Astrocyte (in vitro differentiated cells and primary cell): ENCODE measurements around the gene ETV6. TPM values are rescaled to one million over a fixed set of nuclear protein-coding genes. Genes with fewer than 3 reads are reported as not detected.

Source experiments
- DNase-seq: peaks from one replicate; pipeline ENCODE4 v3.0.0-alpha.2; 2010; ENCODE audit warnings: low read depth
- FAIRE-seq: peaks from 2 replicates; lab custom pipeline; 2011; peaks lifted over from hg19 to GRCh38; lab: Jason Lieb, UNC
- H2AFZ ChIP-seq: 2 replicates; pipeline ENCODE4 v1.6.0; 2012; ENCODE audit warnings: low read depth, low read length, inconsistent platforms
- H3K27ac ChIP-seq: 2 replicates; pipeline ENCODE4 v1.5.1; 2011; ENCODE audit warnings: low read depth, low read length, inconsistent platforms
- H3K27me3 ChIP-seq: 2 replicates; pipeline ENCODE4 v1.6.0; 2011; ENCODE audit warnings: low read length, inconsistent platforms; ENCODE audit not compliant: insufficient read depth
- H3K36me3 ChIP-seq: 2 replicates; pipeline ENCODE4 v1.5.1; 2011; ENCODE audit warnings: low read length, inconsistent platforms; ENCODE audit not compliant: insufficient read depth
- H3K4me1 ChIP-seq: 2 replicates; pipeline ENCODE4 v1.5.1; 2011; ENCODE audit warnings: low read length, inconsistent platforms; ENCODE audit not compliant: insufficient read depth
- H3K4me2 ChIP-seq: 2 replicates; pipeline ENCODE4 v1.6.0; 2012; ENCODE audit warnings: low read length, inconsistent platforms
- H3K4me3 ChIP-seq: 2 replicates; pipeline ENCODE4 v1.5.1; 2011; ENCODE audit warnings: low read depth, mild to moderate bottlenecking, low read length, inconsistent platforms; ENCODE audit not compliant: insufficient read depth
- H3K79me2 ChIP-seq: 2 replicates; pipeline ENCODE4 v1.6.0; 2012; ENCODE audit warnings: mild to moderate bottlenecking, low read length, inconsistent platforms; ENCODE audit not compliant: insufficient read depth
- H3K9ac ChIP-seq: 2 replicates; pipeline ENCODE4 v1.6.0; 2012; ENCODE audit warnings: mild to moderate bottlenecking, low read length, inconsistent platforms
- H3K9me3 ChIP-seq: 2 replicates; pipeline ENCODE4 v1.5.1; 2012; ENCODE audit warnings: low read depth, mild to moderate bottlenecking, low read length, inconsistent platforms; ENCODE audit not compliant: insufficient read depth
- H4K20me1 ChIP-seq: 2 replicates; pipeline ENCODE4 v1.6.0; 2012; ENCODE audit warnings: low read length, inconsistent platforms; ENCODE audit not compliant: insufficient read depth
- H3K27ac Mint-ChIP-seq: one replicate; pipeline ENCODE4 v1.8.0; 2021; ENCODE audit warnings: mild to moderate bottlenecking, mixed read lengths; ENCODE audit not compliant: unreplicated experiment
- H3K27me3 Mint-ChIP-seq: one replicate; pipeline ENCODE4 v1.8.0; 2021; ENCODE audit warnings: low read depth, mixed read lengths; ENCODE audit not compliant: unreplicated experiment
- H3K36me3 Mint-ChIP-seq: one replicate; pipeline ENCODE4 v1.8.0; 2021; ENCODE audit warnings: low read depth, mixed read lengths; ENCODE audit not compliant: unreplicated experiment
- H3K4me1 Mint-ChIP-seq: one replicate; pipeline ENCODE4 v1.8.0; 2021; ENCODE audit warnings: low read depth, mixed read lengths; ENCODE audit not compliant: unreplicated experiment
- H3K4me3 Mint-ChIP-seq: one replicate; pipeline ENCODE4 v1.8.0; 2021; ENCODE audit warnings: mild to moderate bottlenecking, moderate library complexity, mixed read lengths; ENCODE audit not compliant: unreplicated experiment
- H3K9me3 Mint-ChIP-seq: one replicate; pipeline ENCODE4 v1.8.0; 2021; ENCODE audit warnings: mild to moderate bottlenecking, mixed read lengths; ENCODE audit not compliant: unreplicated experiment
- CTCF ChIP-seq: IDR thresholded peaks from 2 replicates; pipeline ENCODE4 v1.5.1; 2011; ENCODE audit warnings: low read depth, mild to moderate bottlenecking, inconsistent platforms, low read length, moderate library complexity; ENCODE audit not compliant: insufficient read depth
- EZH2 ChIP-seq: IDR thresholded peaks from 2 replicates; pipeline ENCODE4 v1.6.1; 2012; ENCODE audit warnings: mild to moderate bottlenecking, low read length, inconsistent platforms; ENCODE audit not compliant: insufficient read depth
- total RNA-seq: library from RNA; stranded (reverse); gene quantifications from 2 replicates; pipeline ENCODE4 v1.2.1, GENCODE V29; 2021

The ETV6 gene
- total RNA-seq, 1 donor from 2014 or later: 41.2 TPM

- Histone ChIP-seq H3K27ac (no peak overlapping the region), H3K9ac (no peak overlapping the region), H3K4me3 (no peak overlapping the region), H2AFZ (no peak overlapping the region), H3K36me3 (no peaks in the 10 kb centered on the region), H3K79me2 (peaks cover 28% of the 10 kb centered on the region), H3K9me3 (no peaks in the 10 kb centered on the region), H3K27me3 (no peaks in the 10 kb centered on the region), H3K4me2 (no peak overlapping the region), H4K20me1 (no peaks in the 10 kb centered on the region), H3K4me1 (peaks cover 8% of the 10 kb centered on the region)
- Mint-ChIP-seq H3K9me3 (peaks cover 2% of the 10 kb centered on the region), H3K27ac (no peak overlapping the region), H3K36me3 (peaks cover 13% of the 10 kb centered on the region), H3K27me3 (no peaks in the 10 kb centered on the region), H3K4me1 (peaks cover 18% of the 10 kb centered on the region), H3K4me3 (no peak overlapping the region)
- DNase-seq: no peak
- TF ChIP-seq CTCF (no peak), EZH2 (no peak)
- FAIRE-seq: no peak
Measured at GRCh38 chr12:11807458-11807857, 158.0 kb downstream of the ETV6 start.

- Histone ChIP-seq H3K79me2 (peaks cover 35% of the 10 kb centered on the region), H3K36me3 (no peaks in the 10 kb centered on the region), H3K4me3 (no peak overlapping the region), H4K20me1 (no peaks in the 10 kb centered on the region), H3K4me2 (no peak overlapping the region), H3K27ac (no peak overlapping the region), H3K9me3 (no peaks in the 10 kb centered on the region), H2AFZ (no peak overlapping the region), H3K27me3 (no peaks in the 10 kb centered on the region), H3K9ac (no peak overlapping the region), H3K4me1 (peaks cover 23% of the 10 kb centered on the region)
- DNase-seq (no peak), FAIRE-seq (no peak)
- Mint-ChIP-seq H3K9me3 (peaks cover 2% of the 10 kb centered on the region), H3K4me1 (peaks cover 29% of the 10 kb centered on the region), H3K4me3 (no peak overlapping the region), H3K27me3 (no peaks in the 10 kb centered on the region), H3K27ac (no peak overlapping the region), H3K36me3 (peaks cover 9% of the 10 kb centered on the region)
- no peak for TF ChIP-seq CTCF
- no peak for TF ChIP-seq EZH2
Measured at GRCh38 chr12:11808931-11809330, 159.5 kb downstream of the ETV6 start.

DNA sequence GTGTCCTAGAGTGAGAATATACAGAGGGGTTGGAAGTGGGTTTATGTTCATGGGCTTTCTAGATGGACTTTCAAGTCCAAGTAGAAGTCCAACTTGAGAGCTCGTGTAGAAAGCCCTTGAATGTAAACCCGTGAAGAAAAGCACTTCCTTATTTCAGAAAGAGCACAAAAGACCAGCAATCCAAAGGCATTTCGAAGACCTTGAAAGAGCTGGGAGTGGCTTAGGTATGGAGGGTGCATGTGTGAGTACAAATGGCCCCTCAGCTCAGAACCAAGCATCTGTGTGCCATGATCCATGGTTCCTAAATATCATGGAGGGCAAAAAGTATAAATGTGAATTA, 160.7 kb downstream of the ETV6 start:
- Mint-ChIP-seq H3K36me3 (peaks cover 3% of the 10 kb centered on the region), H3K27me3 (no peaks in the 10 kb centered on the region), H3K27ac (no peak overlapping the region), H3K4me3 (no peak overlapping the region), H3K4me1 (peaks cover 42% of the 10 kb centered on the region), H3K9me3 (peaks cover 2% of the 10 kb centered on the region)
- no peak for DNase-seq
- Histone ChIP-seq H3K4me3 (no peak overlapping the region), H3K27ac (no peak overlapping the region), H3K27me3 (no peaks in the 10 kb centered on the region), H4K20me1 (no peaks in the 10 kb centered on the region), H2AFZ (no peak overlapping the region), H3K9ac (no peak overlapping the region), H3K4me1 (peaks cover 34% of the 10 kb centered on the region), H3K36me3 (no peaks in the 10 kb centered on the region), H3K9me3 (no peaks in the 10 kb centered on the region), H3K4me2 (no peak overlapping the region), H3K79me2 (peaks cover 27% of the 10 kb centered on the region)
- TF ChIP-seq EZH2: no peak
- TF ChIP-seq CTCF: no peak
- no peak for FAIRE-seq
